Stimulated activated CD4-positive, alpha-beta T cell treated with anti-CD3 and anti-CD28 coated beads, Interleukin-4, amount 100 ng/mL, for 4 hours (primary cell): ENCODE measurements around the gene IGFBP5.

Experiments
- DNase-seq, 2 experiments: peaks; one replicate each; pipeline ENCODE4 v3.0.0-alpha.2; 2020

Gene IGFBP5

GRCh38 chr2:216695401-216695821 is at the start of gene IGFBP5:
TSS of gene IGFBP5 (minus strand) at chr2:216695549. CDS start at chr2:216694775, 774 bp downstream.
- DNase-seq = no peak

- no peak for DNase-seq
These were observed 48.4 kb upstream of the IGFBP5 start for GRCh38 chr2:216743781-216744180.

GRCh38 chr2:216742411-216742810 is 47.1 kb upstream of the IGFBP5 start:
- DNase-seq = no peak

- DNase-seq = no peak
These were observed 45.9 kb upstream of the IGFBP5 start for GRCh38 chr2:216741223-216741593.

GRCh38 chr2:216740557-216741222 is 45.3 kb upstream of the IGFBP5 start:
- no peak for DNase-seq

- no peak for DNase-seq
These were observed 43.7 kb upstream of the IGFBP5 start for GRCh38 chr2:216739035-216739434.

- no peak for DNase-seq
These were observed 42.3 kb upstream of the IGFBP5 start for GRCh38 chr2:216737676-216738075.

GRCh38 chr2:216736326-216736725 is 41.0 kb upstream of the IGFBP5 start:
- no peak for DNase-seq

GRCh38 chr2:216735668-216736067 is 40.3 kb upstream of the IGFBP5 start:
- DNase-seq = no peak

GRCh38 chr2:216735086-216735485 is 39.7 kb upstream of the IGFBP5 start:
- DNase-seq = no peak

GRCh38 chr2:216733046-216733445 is 37.7 kb upstream of the IGFBP5 start:
- DNase-seq = no peak

GRCh38 chr2:216732334-216732733 is 37.0 kb upstream of the IGFBP5 start:
- no peak for DNase-seq

- DNase-seq = no peak
These were observed 36.1 kb upstream of the IGFBP5 start for GRCh38 chr2:216731465-216731864.

GRCh38 chr2:216730871-216731270 is 35.5 kb upstream of the IGFBP5 start:
- DNase-seq = no peak

GRCh38 chr2:216727346-216728122 is 32.2 kb upstream of the IGFBP5 start:
- DNase-seq = no peak

- DNase-seq = no peak
These were observed 28.8 kb upstream of the IGFBP5 start for GRCh38 chr2:216724190-216724589.

- no peak for DNase-seq
These were observed 25.8 kb upstream of the IGFBP5 start for GRCh38 chr2:216721141-216721540.

GRCh38 chr2:216720722-216721121 is 25.4 kb upstream of the IGFBP5 start:
- no peak for DNase-seq

GRCh38 chr2:216717907-216718615 is 22.7 kb upstream of the IGFBP5 start:
- no peak for DNase-seq

GRCh38 chr2:216717491-216717901 is 22.1 kb upstream of the IGFBP5 start:
- DNase-seq = no peak

GRCh38 chr2:216716109-216716508 is 20.8 kb upstream of the IGFBP5 start:
- no peak for DNase-seq

- no peak for DNase-seq
These were observed 20.1 kb upstream of the IGFBP5 start for GRCh38 chr2:216715402-216715974.

GRCh38 chr2:216714376-216714775 is 19.0 kb upstream of the IGFBP5 start:
- no peak for DNase-seq
